Liver (tissue), 9 donors: ENCODE results near the gene COL3A1. TPM values are rescaled to one million over a fixed set of nuclear protein-coding genes. Genes with fewer than 3 reads are reported as not detected.

Experiments
- DNase-seq: peaks from one replicate; pipeline ENCODE4 v3.0.0-alpha.2; 2017; ENCODE audit warnings: low spot score
- H3K27ac ChIP-seq, 2 donors: one replicate each; pipeline ENCODE4 v1.7.0; 2013; ENCODE audit warnings: inconsistent platforms in 2 of 2, low read length in 2 of 2, control low read depth in 1 of 2, low read depth in 1 of 2, mild to moderate bottlenecking in 1 of 2
- H3K27me3 ChIP-seq, 4 donors: one replicate each; pipeline versions ENCODE4 v1.6.1 to v1.7.0; 2013; ENCODE audit warnings: low read length in 3 of 4, inconsistent platforms in 1 of 4, mild to moderate bottlenecking in 1 of 4, moderate library complexity in 1 of 4; ENCODE audit not compliant: control insufficient read depth in 4 of 4, insufficient read depth in 4 of 4
- H3K36me3 ChIP-seq, 4 donors: one replicate each; pipeline versions ENCODE4 v1.6.1 to v1.7.0; 2013; ENCODE audit warnings: low read length in 3 of 4, mild to moderate bottlenecking in 3 of 4, low read depth in 1 of 4, moderate library complexity in 1 of 4; ENCODE audit not compliant: control insufficient read depth in 4 of 4, insufficient read depth in 3 of 4
- H3K4me1 ChIP-seq, 4 donors: one replicate each; pipeline versions ENCODE4 v1.6.1 to v1.7.0; 2013; ENCODE audit warnings: low read length in 3 of 4, mild to moderate bottlenecking in 3 of 4, moderate library complexity in 1 of 4; ENCODE audit not compliant: control insufficient read depth in 4 of 4, insufficient read depth in 4 of 4
- H3K4me3 ChIP-seq, 3 donors: one replicate each; pipeline versions ENCODE4 v1.6.1 to v1.7.0; 2013; ENCODE audit warnings: low read length in 3 of 3, control low read depth in 1 of 3, low read depth in 1 of 3, mild to moderate bottlenecking in 1 of 3
- H3K9ac ChIP-seq, 2 donors: one replicate each; pipeline ENCODE4 v1.7.0; 2013; ENCODE audit warnings: low read length in 2 of 2, mild to moderate bottlenecking in 2 of 2, moderate library complexity in 2 of 2, control low read depth in 1 of 2, low read depth in 1 of 2
- H3K9me3 ChIP-seq, 4 donors: one replicate each; pipeline versions ENCODE4 v1.6.1 to v1.7.0; 2013; ENCODE audit warnings: low read length in 3 of 4; ENCODE audit not compliant: control insufficient read depth in 4 of 4
- ATF3 ChIP-seq: IDR thresholded peaks from 2 replicates; pipeline ENCODE4 v1.6.1; 2016; ENCODE audit warnings: antibody characterized with exemption
- CTCF ChIP-seq: fragments of 150-350 bp; IDR thresholded peaks from 2 replicates; pipeline ENCODE4 v1.5.1; 2017; ENCODE audit warnings: improper control_type of control experiment, low read depth, low read length; ENCODE audit not compliant: missing input control
- EGR1 ChIP-seq, 2 donors: IDR thresholded peaks; 2 replicates each; pipeline ENCODE4 v1.6.1; 2016 to 2018; ENCODE audit warnings: antibody characterized with exemption in 2 of 2, low read depth in 2 of 2
- FOXA1 ChIP-seq: IDR thresholded peaks from 2 replicates; pipeline ENCODE4 v1.6.1; 2016; ENCODE audit warnings: antibody characterized with exemption
- FOXA2 ChIP-seq: IDR thresholded peaks from 2 replicates; pipeline ENCODE4 v1.6.1; 2016; ENCODE audit warnings: antibody characterized with exemption
- GABPA ChIP-seq, 2 donors: IDR thresholded peaks in 1 of 2; conservative IDR thresholded peaks in 1 of 2; 2 replicates each; pipeline ENCODE4 v1.6.1; 2016; ENCODE audit warnings: antibody characterized with exemption in 2 of 2, mild to moderate bottlenecking in 1 of 2, moderate library complexity in 1 of 2
- HNF4A ChIP-seq, 2 donors: conservative IDR thresholded peaks; 2 replicates each; pipeline ENCODE4 v1.6.1; 2016; ENCODE audit warnings: antibody characterized with exemption in 2 of 2, mild to moderate bottlenecking in 2 of 2
- HNF4G ChIP-seq: IDR thresholded peaks from 2 replicates; pipeline ENCODE4 v1.6.1; 2016; ENCODE audit warnings: antibody characterized with exemption
- JUND ChIP-seq, 2 donors: IDR thresholded peaks; 2 replicates each; pipeline ENCODE4 v1.6.1; 2016; ENCODE audit warnings: antibody characterized with exemption in 2 of 2
- MAX ChIP-seq: IDR thresholded peaks from 2 replicates; pipeline ENCODE4 v1.6.1; 2016; ENCODE audit warnings: antibody characterized with exemption
- NR2F2 ChIP-seq: IDR thresholded peaks from 2 replicates; pipeline ENCODE4 v1.6.1; 2016; ENCODE audit warnings: antibody characterized with exemption
- RAD21 ChIP-seq, 2 donors: IDR thresholded peaks; 2 replicates each; pipeline ENCODE4 v1.6.1; 2016; ENCODE audit warnings: antibody characterized with exemption in 2 of 2, mild to moderate bottlenecking in 2 of 2
- REST ChIP-seq: IDR thresholded peaks from 2 replicates; pipeline ENCODE4 v1.6.1; 2016; ENCODE audit warnings: antibody characterized with exemption, mild to moderate bottlenecking
- RXRA ChIP-seq, 2 donors: IDR thresholded peaks; 2 replicates each; pipeline ENCODE4 v1.6.1; 2017 to 2018; ENCODE audit warnings: antibody characterized with exemption in 2 of 2, mild to moderate bottlenecking in 1 of 2
- SP1 ChIP-seq: IDR thresholded peaks from 2 replicates; pipeline ENCODE4 v1.6.1; 2018; ENCODE audit warnings: antibody characterized with exemption, mild to moderate bottlenecking
- TAF1 ChIP-seq: conservative IDR thresholded peaks from 2 replicates; pipeline ENCODE4 v1.6.1; 2016; ENCODE audit warnings: antibody characterized with exemption, mild to moderate bottlenecking
- YY1 ChIP-seq: IDR thresholded peaks from 2 replicates; pipeline ENCODE4 v1.6.1; 2016; ENCODE audit warnings: antibody characterized with exemption, mild to moderate bottlenecking
- ZBTB33 ChIP-seq: IDR thresholded peaks from 2 replicates; pipeline ENCODE4 v1.6.1; 2016; ENCODE audit warnings: antibody characterized with exemption
- WGBS: extraction: QIAGEN DNeasy Blood & Tissue Kit; methylation state at CpG from one replicate; pipeline ENCODE4 v1.1.7; 2013; 5-methylcytosine and 5-hydroxymethylcytosine counted together
- polyA plus RNA-seq, 2 donors: library from polyadenylated mRNA; stranded (reverse) in 1 of 2; unstranded in 1 of 2; fragments of 200-250 nt in 1 of 2; fragments of >200 nt in 1 of 2; fragmentation: Nextera tagmentation in 1 of 2; extraction: Ambion mirVana in 1 of 2; gene quantifications; one replicate each; pipeline versions ENCODE4 v1.2.1 to v1.2.3, GENCODE V29; 2013 to 2015
- total RNA-seq, 2 donors: library from RNA; depleted of rRNA; stranded (reverse); fragments of >200 nt; gene quantifications; one replicate each; pipeline ENCODE4 v1.2.3, GENCODE V29; 2014
- donor health status: healthy.
- donor health status: healthy.
- donor health status: healthy.
- donor health status: healthy.
- donor health status: healthy.

The COL3A1 gene
- total and polyA plus RNA-seq, 4 donors: 21.4 to 207 (median 93.3) TPM

- no peak for DNase-seq
- Histone ChIP-seq H3K4me1 (no peaks in the 10 kb centered on the region), H3K27me3 (no peaks in the 10 kb centered on the region), H3K9me3 (no peaks in the 10 kb centered on the region), H3K4me3 (no peak overlapping the region), H3K36me3 (no peaks in the 10 kb centered on the region), H3K9ac (no peak overlapping the region), H3K27ac (no peak overlapping the region)
- no peak for TF ChIP-seq CTCF
- no peak for TF ChIP-seq SP1
- TF ChIP-seq JUND (IDR thresholded peaks at IDR 0.05): no peak
- no peak for TF ChIP-seq REST
- TF ChIP-seq GABPA (IDR thresholded peaks at IDR 0.05 in 1 of 2, conservative IDR thresholded peaks at IDR 0.05 in 1 of 2): no peak
- no peak for TF ChIP-seq ATF3
- TF ChIP-seq TAF1: no peak
- no peak for TF ChIP-seq YY1
- TF ChIP-seq FOXA1: no peak
- no peak for TF ChIP-seq ZBTB33
- 87% methylated on average over 1 of the region's 1 CpG for WGBS
These were observed 9.1 kb upstream of the COL3A1 start for GRCh38 chr2:188964976-188965546.

- no peak overlapping the region for H3K4me3 ChIP-seq
- no peak for DNase-seq
- H3K9ac ChIP-seq: no peak overlapping the region
- no peak overlapping the region for H3K27ac ChIP-seq
- no peaks in the 10 kb centered on the region for H3K27me3 ChIP-seq
- no peak for TF ChIP-seq TAF1
- TF ChIP-seq HNF4G: no peak
- no peak for TF ChIP-seq CTCF
- TF ChIP-seq HNF4A (conservative IDR thresholded peaks at IDR 0.05): no peak
- no peak for TF ChIP-seq FOXA2
- no peak for TF ChIP-seq ATF3
- TF ChIP-seq ZBTB33: no peak
- no peak for TF ChIP-seq NR2F2
- no peak for TF ChIP-seq FOXA1
- TF ChIP-seq SP1: no peak
- no peak for TF ChIP-seq EGR1 (IDR thresholded peaks at IDR 0.05; ENCODE audit: low read depth in 2 of 2)
- no peak for TF ChIP-seq JUND (IDR thresholded peaks at IDR 0.05)
- no peak for TF ChIP-seq MAX
- TF ChIP-seq RXRA (IDR thresholded peaks at IDR 0.05): no peak
- TF ChIP-seq RAD21 (IDR thresholded peaks at IDR 0.05): no peak
- TF ChIP-seq GABPA (IDR thresholded peaks at IDR 0.05 in 1 of 2, conservative IDR thresholded peaks at IDR 0.05 in 1 of 2): no peak
- TF ChIP-seq YY1: no peak
- 71% methylated on average over 2 of the region's 2 CpGs for WGBS
- H3K4me1 ChIP-seq: no peaks in the 10 kb centered on the region
- H3K9me3 ChIP-seq: no peaks in the 10 kb centered on the region
- no peaks in the 10 kb centered on the region for H3K36me3 ChIP-seq
These were observed 8.6 kb upstream of the COL3A1 start for GRCh38 chr2:188965563-188965962.
